Measurements from ENCODE around the gene SLC25A38. TPM values are rescaled to one million over a fixed set of nuclear protein-coding genes. Genes with fewer than 3 reads are reported as not detected.

Gene SLC25A38
- total RNA-seq, 4 donors from 2014 or later = 20.3 to 45.7 (median 36.1) TPM

DNA sequence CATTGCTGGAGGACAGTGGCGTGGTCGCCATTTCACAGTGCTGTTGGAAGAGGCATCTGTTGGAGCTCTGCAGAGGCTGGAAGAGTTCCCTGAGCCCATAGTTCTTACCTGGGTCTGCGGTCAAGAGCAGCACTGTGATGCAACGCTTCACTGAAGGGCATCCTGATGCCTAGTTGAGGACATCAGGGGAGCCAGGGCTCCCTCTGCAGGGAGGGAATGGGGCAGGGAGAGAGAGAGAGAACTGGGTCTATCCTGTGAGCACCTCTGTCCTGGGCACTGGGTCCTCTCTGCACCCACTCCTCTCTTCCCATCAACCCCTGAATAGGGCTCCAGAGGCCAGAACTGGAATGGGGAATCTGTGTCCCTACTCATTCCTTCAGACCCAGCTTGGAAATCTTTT is 60.4 kb downstream of the SLC25A38 start:
- intact Hi-C loops (cut with DNase I) = no loop called here
- no peak for DNase-seq (ENCODE audit: extremely low spot score)
- WGBS = 89% methylated on average over 4 of the region's 4 CpGs
- Histone ChIP-seq H3K27ac (replicated peaks in 1 of 4) (no peak overlapping the region), H3K9me3 (no peaks in the 10 kb centered on the region), H3K27me3 (peaks cover 0 to 6% (median 0%) of the 10 kb centered on the region in 4 donors), H3K4me1 (peaks cover 0 to 4% (median 0%) of the 10 kb centered on the region in 4 donors), H3K4me3 (no peak overlapping the region), H3K36me3 (no peaks in the 10 kb centered on the region)
- TF ChIP-seq POLR2AphosphoS5 (IDR thresholded peaks at IDR 0.05) = no peak
- TF ChIP-seq, protein P1, sequence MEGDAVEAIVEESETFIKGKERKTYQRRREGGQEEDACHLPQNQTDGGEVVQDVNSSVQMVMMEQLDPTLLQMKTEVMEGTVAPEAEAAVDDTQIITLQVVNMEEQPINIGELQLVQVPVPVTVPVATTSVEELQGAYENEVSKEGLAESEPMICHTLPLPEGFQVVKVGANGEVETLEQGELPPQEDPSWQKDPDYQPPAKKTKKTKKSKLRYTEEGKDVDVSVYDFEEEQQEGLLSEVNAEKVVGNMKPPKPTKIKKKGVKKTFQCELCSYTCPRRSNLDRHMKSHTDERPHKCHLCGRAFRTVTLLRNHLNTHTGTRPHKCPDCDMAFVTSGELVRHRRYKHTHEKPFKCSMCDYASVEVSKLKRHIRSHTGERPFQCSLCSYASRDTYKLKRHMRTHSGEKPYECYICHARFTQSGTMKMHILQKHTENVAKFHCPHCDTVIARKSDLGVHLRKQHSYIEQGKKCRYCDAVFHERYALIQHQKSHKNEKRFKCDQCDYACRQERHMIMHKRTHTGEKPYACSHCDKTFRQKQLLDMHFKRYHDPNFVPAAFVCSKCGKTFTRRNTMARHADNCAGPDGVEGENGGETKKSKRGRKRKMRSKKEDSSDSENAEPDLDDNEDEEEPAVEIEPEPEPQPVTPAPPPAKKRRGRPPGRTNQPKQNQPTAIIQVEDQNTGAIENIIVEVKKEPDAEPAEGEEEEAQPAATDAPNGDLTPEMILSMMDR (IDR thresholded peaks at IDR 0.05) = no peak
- TF ChIP-seq POLR2A (IDR thresholded peaks at IDR 0.05; ENCODE audit: low read depth) = no peak
- TF ChIP-seq EP300 (IDR thresholded peaks at IDR 0.05) = no peak

DNA sequence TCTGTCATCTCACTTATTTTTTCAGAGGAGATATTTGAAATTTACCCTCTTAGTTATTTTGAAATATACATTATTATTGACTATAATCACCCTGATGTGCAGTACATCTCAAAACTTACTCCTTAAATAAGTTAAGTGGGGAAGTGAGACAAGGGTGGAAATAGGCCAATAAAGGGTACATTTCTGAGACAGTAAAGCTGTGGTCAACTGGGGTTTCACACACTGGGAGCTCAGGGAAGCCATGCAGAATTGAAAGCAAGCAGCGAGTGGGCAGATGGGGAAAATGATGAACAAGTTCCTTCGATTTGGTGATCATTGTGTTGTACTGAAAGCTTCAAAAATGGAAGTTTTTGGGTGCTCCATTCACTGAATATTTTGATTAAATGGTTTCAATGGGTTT is 62.8 kb downstream of the SLC25A38 start:
- Histone ChIP-seq H3K9me3 (no peaks in the 10 kb centered on the region), H3K27me3 (peaks cover 0 to 6% (median 0%) of the 10 kb centered on the region in 4 donors), H3K27ac (replicated peaks in 1 of 4) (no peak overlapping the region), H3K36me3 (no peaks in the 10 kb centered on the region), H3K4me1 (peaks cover 0 to 4% (median 0%) of the 10 kb centered on the region in 4 donors), H3K4me3 (no peak overlapping the region)
- WGBS = 72% methylated on average over 2 of the region's 2 CpGs
- intact Hi-C loops (cut with DNase I) = loop anchor here (5.0 kb wide), 1 partner anchor 51 kb away; no protein-coding TSS in a partner anchor
- TF ChIP-seq, protein P1 (IDR thresholded peaks at IDR 0.05) = no peak
- TF ChIP-seq POLR2A (IDR thresholded peaks at IDR 0.05; ENCODE audit: low read depth) (no peak), EP300 (IDR thresholded peaks at IDR 0.05) (no peak), POLR2AphosphoS5 (IDR thresholded peaks at IDR 0.05) (no peak)
- DNase-seq (ENCODE audit: extremely low spot score) = no peak

DNA sequence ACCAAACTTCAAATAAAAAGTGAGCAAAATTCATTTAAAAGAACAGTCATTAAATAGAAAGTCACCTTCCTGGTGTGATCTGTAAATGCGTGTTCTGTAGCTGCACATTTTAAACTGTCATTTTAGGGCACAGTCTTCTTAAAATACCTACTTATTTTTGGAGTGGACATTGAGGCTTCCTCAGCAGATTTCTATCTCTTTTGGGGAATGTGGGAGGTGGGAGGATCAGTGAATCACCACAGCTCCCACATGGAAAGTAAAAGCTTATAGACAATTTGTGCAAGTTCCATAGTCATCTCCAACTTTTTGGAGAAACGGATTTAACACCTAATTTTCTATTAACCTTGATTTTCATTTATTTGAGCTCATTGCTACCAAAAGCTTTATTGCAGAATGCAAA is 63.3 kb downstream of the SLC25A38 start:
- Histone ChIP-seq H3K9me3 (no peaks in the 10 kb centered on the region), H3K27me3 (peaks cover 0 to 6% (median 0%) of the 10 kb centered on the region in 4 donors), H3K36me3 (no peaks in the 10 kb centered on the region), H3K4me3 (no peak overlapping the region), H3K27ac (replicated peaks in 1 of 4) (no peak overlapping the region), H3K4me1 (peaks cover 0 to 4% (median 0%) of the 10 kb centered on the region in 4 donors)
- no peak for DNase-seq (ENCODE audit: extremely low spot score)
- WGBS = 80% methylated on average over 2 of the region's 2 CpGs
- TF ChIP-seq POLR2AphosphoS5 (IDR thresholded peaks at IDR 0.05) = no peak
- no peak for TF ChIP-seq POLR2A (IDR thresholded peaks at IDR 0.05; ENCODE audit: low read depth)
- TF ChIP-seq, protein P1 (IDR thresholded peaks at IDR 0.05) = no peak
- TF ChIP-seq EP300 (IDR thresholded peaks at IDR 0.05) = no peak
- intact Hi-C loops (cut with DNase I) = loop anchor here (5.0 kb wide), 1 partner anchor 51 kb away; no protein-coding TSS in a partner anchor

Small RNA genes within 50 kb of the gene (small RNA-seq; reads per million reads assigned to genes)
- 0 reads per million in 3 donors for gene SNORA6
- 0 reads per million in 3 donors for gene SNORA62

Other genes starting within 250 kb of the SLC25A38 start
- gene CSRNP1, start 229.8 kb upstream of the SLC25A38 start, total RNA-seq = 100 to 1,000 TPM in 1 of 4 donors, 10 to 100 TPM in 3; 27.8 to 183 (median 45.4) TPM
- 1 to 10 TPM in 1 of 4 donors, not detected in 3; 1.3 TPM for gene XIRP1, start 190.8 kb upstream of the SLC25A38 start, total RNA-seq
- under 1 TPM; 0.23 to 0.78 (median 0.46) TPM for gene CX3CR1, start 103.3 kb upstream of the SLC25A38 start, total RNA-seq
- not detected for gene CCR8, start 53.7 kb upstream of the SLC25A38 start, total RNA-seq
- 1,000 to 10,000 TPM in 2 of 4 donors, 100 to 1,000 TPM in 2; 720 to 1,054 (median 915) TPM for gene RPSA, start 23.4 kb downstream of the SLC25A38 start, total RNA-seq
- gene MOBP, start 84.3 kb downstream of the SLC25A38 start, total RNA-seq = not detected

Measured in esophagus muscularis mucosa (tissue), 4 donors.